K562 treated with DMSO at 1 percent for 4 hours (cell line): Measurements from ENCODE around the gene TRIM29. TPM values are rescaled to one million over a fixed set of nuclear protein-coding genes. Genes with fewer than 3 reads are reported as not detected.

ENCODE experiments used
- total RNA-seq: library from RNA; unstranded; fragments of 300-600 nt; gene quantifications from 2 replicates; pipeline ENCODE4 v1.2.3, GENCODE V29; 2022; ENCODE audit not compliant: insufficient read depth

Gene TRIM29
- 7.6 TPM in 1 of 2 replicates, not detected in the other for total RNA-seq

GRCh38 chr11:120137611-120138521, at the start of gene TRIM29:
Gene TRIM29, minus strand, starts transcription at chr11:120138113. Its CDS starts 82 bp downstream, at chr11:120138031.

Other genes starting within 250 kb of the TRIM29 start
- 17.7 and 24.0 TPM in 2 replicates for gene OAF, start 72.9 kb upstream of the TRIM29 start, total RNA-seq
- not detected in 2 replicates for gene POU2F3, start 102.0 kb upstream of the TRIM29 start, total RNA-seq
- gene TLCD5, start 187.2 kb upstream of the TRIM29 start, total RNA-seq = 0.67 and 0.74 TPM in 2 replicates
- 26.8 and 33.2 TPM in 2 replicates for gene ARHGEF12, start 198.3 kb upstream of the TRIM29 start, total RNA-seq